IMR-90 (cell line): ENCODE results near the gene PPP1R9A. TPM values are rescaled to one million over a fixed set of nuclear protein-coding genes. Genes with fewer than 3 reads are reported as not detected.

Experiments
- ATAC-seq: fragments of 200-7000 bp; cut with Tn5 transposase; 2 replicates; pipeline ENCODE4 v1.9.1; 2020; ENCODE audit warnings: low read depth, mild to moderate bottlenecking, moderate library complexity
- BruUV-seq: library from RNA; stranded (reverse); fragments of 400-500 nt; replicated peaks from 2 replicates; lab custom pipeline; 2021; lab: Mats Ljungman, UMichigan
- CTCF ChIA-PET: fragments of 300-600 bp; formaldehyde crosslinking; extraction: SDS; loops from one replicate; lab custom pipeline; 2021; ENCODE audit warnings: antibody characterized with exemption; lab: Yijun Ruan, JAX
- POLR2A ChIA-PET: fragments of 300-600 bp; sonication (Branson Sonifier 250); formaldehyde crosslinking; loops from one replicate; lab custom pipeline; 2022; ENCODE audit warnings: antibody characterized with exemption; ENCODE audit not compliant: unreplicated experiment; lab: Charles Lee
- DNase-seq: peaks from one replicate; pipeline ENCODE4 v3.0.0; 2013
- H2AFZ ChIP-seq: replicated peaks from 2 replicates; pipeline ENCODE3; 2013; ENCODE audit warnings: low read length, mild to moderate bottlenecking; ENCODE audit not compliant: poor library complexity
- H2AK5ac ChIP-seq: 2 replicates; pipeline ENCODE4 v1.6.1; 2013; ENCODE audit warnings: low read depth, low read length, inconsistent platforms
- H2AK9ac ChIP-seq: replicated peaks from 2 replicates; pipeline ENCODE3; 2013; ENCODE audit warnings: mild to moderate bottlenecking, low read depth, low read length, moderate library complexity; ENCODE audit not compliant: poor library complexity
- H2BK120ac ChIP-seq: 2 replicates; pipeline ENCODE4 v1.6.1; 2013; ENCODE audit warnings: low read depth, low read length, inconsistent platforms
- H2BK15ac ChIP-seq: 3 replicates; pipeline ENCODE4 v1.6.1; 2013; ENCODE audit warnings: low read depth, low read length, inconsistent platforms
- H2BK20ac ChIP-seq: 2 replicates; pipeline ENCODE4 v1.6.1; 2013; ENCODE audit warnings: low read depth, mild to moderate bottlenecking, inconsistent platforms, low read length, moderate library complexity
- H2BK5ac ChIP-seq: 2 replicates; pipeline ENCODE4 v1.6.1; 2013; ENCODE audit warnings: mild to moderate bottlenecking, low read depth, low read length, inconsistent platforms; ENCODE audit not compliant: poor library complexity, severe bottlenecking
- H3K14ac ChIP-seq: replicated peaks from 2 replicates; pipeline ENCODE4 v1.6.1; 2013; ENCODE audit warnings: low read depth, low read length, inconsistent platforms
- H3K18ac ChIP-seq: 2 replicates; pipeline ENCODE4 v1.6.1; 2013; ENCODE audit warnings: low read depth, low read length, control low read depth
- H3K23ac ChIP-seq: 2 replicates; pipeline ENCODE4 v1.6.1; 2013; ENCODE audit warnings: low read depth, low read length, inconsistent platforms
- H3K27ac ChIP-seq: 2 replicates; pipeline ENCODE4 v1.5.1; 2013; ENCODE audit warnings: mild to moderate bottlenecking, control low read depth, low read length; ENCODE audit not compliant: insufficient read depth
- H3K27me3 ChIP-seq: 2 replicates; pipeline ENCODE4 v1.6.1; 2013; ENCODE audit warnings: low read length; ENCODE audit not compliant: control insufficient read depth, insufficient read depth
- H3K36me3 ChIP-seq: 2 replicates; pipeline ENCODE4 v1.6.1; 2013; ENCODE audit warnings: low read length, mixed read lengths; ENCODE audit not compliant: control insufficient read depth, insufficient read depth
- H3K4ac ChIP-seq: 2 replicates; pipeline ENCODE4 v1.6.1; 2013; ENCODE audit warnings: low read depth, low read length, inconsistent platforms
- H3K4me1 ChIP-seq: 2 replicates; pipeline ENCODE4 v1.6.1; 2013; ENCODE audit warnings: low read length, mixed read lengths; ENCODE audit not compliant: control insufficient read depth, insufficient read depth
- H3K4me2 ChIP-seq: 2 replicates; pipeline ENCODE4 v1.6.1; 2013; ENCODE audit warnings: low read depth, mild to moderate bottlenecking, control low read depth, low read length, moderate library complexity
- H3K4me3 ChIP-seq: 2 replicates; pipeline ENCODE4 v1.5.1; 2013; ENCODE audit warnings: low read depth, mild to moderate bottlenecking, control low read depth, low read length, moderate library complexity; ENCODE audit not compliant: insufficient read depth
- H3K56ac ChIP-seq: 2 replicates; pipeline ENCODE4 v1.6.1; 2013; ENCODE audit warnings: low read length, inconsistent platforms; ENCODE audit not compliant: insufficient read depth; ENCODE audit errors: extremely low read depth
- H3K79me1 ChIP-seq, 2 experiments: 2 replicates each; pipeline ENCODE4 v1.6.1; 2013; ENCODE audit warnings: low read length in 2 of 2, inconsistent platforms in 1 of 2, low read depth in 1 of 2
- H3K9ac ChIP-seq: 2 replicates; pipeline ENCODE4 v1.6.1; 2013; ENCODE audit warnings: low read depth, low read length, control low read depth
- H3K9me1 ChIP-seq: 2 replicates; pipeline ENCODE4 v1.6.1; 2013; ENCODE audit warnings: low read length, inconsistent platforms; ENCODE audit not compliant: insufficient read depth
- H3K9me3 ChIP-seq: 2 replicates; pipeline ENCODE4 v1.6.1; 2013; ENCODE audit warnings: low read length; ENCODE audit not compliant: control insufficient read depth, insufficient read depth
- H4K20me1 ChIP-seq: 2 replicates; pipeline ENCODE4 v1.6.1; 2013; ENCODE audit warnings: low read length, inconsistent platforms; ENCODE audit not compliant: insufficient read depth
- H4K5ac ChIP-seq: 2 replicates; pipeline ENCODE4 v1.6.1; 2013; ENCODE audit warnings: mild to moderate bottlenecking, low read depth, low read length, control low read depth
- H4K8ac ChIP-seq, 2 experiments: 2 replicates each; pipeline ENCODE4 v1.6.1; 2013; ENCODE audit warnings: low read depth in 2 of 2, low read length in 2 of 2, control low read depth in 1 of 2, inconsistent platforms in 1 of 2
- H4K91ac ChIP-seq: 2 replicates; pipeline ENCODE4 v1.6.1; 2013; ENCODE audit warnings: low read depth, low read length, inconsistent platforms; ENCODE audit not compliant: insufficient read depth
- CEBPB ChIP-seq: IDR thresholded peaks from 2 replicates; pipeline ENCODE4 v1.6.1; 2012; ENCODE audit warnings: low read depth, low read length, improper control_type of control experiment
- CHD1 ChIP-seq: IDR thresholded peaks from 2 replicates; pipeline ENCODE4 v1.6.1; 2012; ENCODE audit warnings: low read depth, low read length, improper control_type of control experiment
- CTCF ChIP-seq: conservative IDR thresholded peaks from 2 replicates; pipeline ENCODE4 v1.5.1; 2012; ENCODE audit warnings: mild to moderate bottlenecking, low read depth, low read length, improper control_type of control experiment
- FOS ChIP-seq: fragments of 150-350 bp; IDR thresholded peaks from 2 replicates; pipeline ENCODE4 v1.6.1; 2016; ENCODE audit warnings: low read depth, low read length
- MXI1 ChIP-seq: IDR thresholded peaks from 2 replicates; pipeline ENCODE4 v1.6.1; 2012; ENCODE audit warnings: low read depth, mild to moderate bottlenecking, low read length, moderate library complexity, borderline replicate concordance
- POLR2A ChIP-seq: IDR thresholded peaks from 2 replicates; pipeline ENCODE4 v1.6.1; 2012; ENCODE audit warnings: mild to moderate bottlenecking, low read depth, low read length
- RAD21 ChIP-seq: IDR thresholded peaks from 2 replicates; pipeline ENCODE4 v1.6.1; 2012; ENCODE audit warnings: low read length, improper control_type of control experiment
- RCOR1 ChIP-seq: IDR thresholded peaks from 2 replicates; pipeline ENCODE4 v1.6.1; 2012; ENCODE audit warnings: mild to moderate bottlenecking, low read length, improper control_type of control experiment; ENCODE audit not compliant: insufficient replicate concordance
- RFX5 ChIP-seq: IDR thresholded peaks from 2 replicates; pipeline ENCODE4 v1.8.0; 2012; ENCODE audit warnings: low read depth, mild to moderate bottlenecking, low read length, moderate library complexity
- SMC3 ChIP-seq: fragments of 150-350 bp; IDR thresholded peaks from 2 replicates; pipeline ENCODE4 v1.6.1; 2016; ENCODE audit warnings: low read depth, mild to moderate bottlenecking, antibody characterized with exemption, low read length, moderate library complexity
- USF2 ChIP-seq: fragments of 150-350 bp; IDR thresholded peaks from 2 replicates; pipeline ENCODE4 v1.6.1; 2017; ENCODE audit warnings: mild to moderate bottlenecking, antibody characterized with exemption, low read length, low read depth
- WGBS, 2 experiments: methylation state at CpG; one replicate each; pipeline versions ENCODE4 v1.1.5 to v1.1.7; 2013; ENCODE audit warnings: missing lambda C conversion rate in 2 of 2; ENCODE audit not compliant: insufficient read length in 1 of 2; ENCODE audit errors: extremely low coverage in 2 of 2; 5-methylcytosine and 5-hydroxymethylcytosine counted together
- dilution Hi-C: fragments of 300-500 bp; cut with HindIII; formaldehyde crosslinking; loops from one replicate; pipeline ENCODE4 v1.14.3; 2018; ENCODE audit warnings: low sequenced_read_pairs; ENCODE audit not compliant: unreplicated experiment
- in situ Hi-C: fragments of 300-500 bp; cut with MboI; formaldehyde crosslinking; loops from 3 replicates; pipeline ENCODE4 v1.14.3; 2019; ENCODE audit warnings: low sequenced_read_pairs, inconsistent platforms, mixed read lengths
- intact Hi-C: fragments of 100-400 bp; cut with micrococcal nuclease; formaldehyde crosslinking; loops from 2 replicates; pipeline ENCODE4 v1.10.0; 2022
- polyA plus RNA-seq, 3 experiments: library from polyadenylated mRNA; depleted of rRNA; stranded (reverse); fragments of >200 nt; gene quantifications; 2 replicates each; pipeline ENCODE4 v1.2.3, GENCODE V29; 2012; ENCODE audit warnings: low replicate concordance in 1 of 3
- total RNA-seq: library from RNA; depleted of rRNA; stranded (reverse); fragments of >200 nt; gene quantifications from 2 replicates; pipeline ENCODE4 v1.2.3, GENCODE V29; 2012

Gene PPP1R9A
- total and polyA plus RNA-seq, 2 of the 4 experiments (the other 2 are of a cell fraction), result not detected

GRCh38 chr7:95298091-95298490 is 390.7 kb downstream of the PPP1R9A start:
- Histone ChIP-seq H3K4me1 (no peaks in the 10 kb centered on the region), H4K5ac (no peak overlapping the region), H3K9me1 (no peaks in the 10 kb centered on the region), H4K20me1 (no peaks in the 10 kb centered on the region), H3K36me3 (no peaks in the 10 kb centered on the region), H2BK5ac (no peak overlapping the region), H4K91ac (no peak overlapping the region), H3K23ac (no peak overlapping the region), H2BK15ac (no peak overlapping the region), H4K8ac (no peak overlapping the region), H2BK20ac (no peak overlapping the region), H3K9ac (no peak overlapping the region), H2BK120ac (no peak overlapping the region), H3K9me3 (no peaks in the 10 kb centered on the region), H3K27me3 (no peaks in the 10 kb centered on the region), H3K56ac (no peak overlapping the region), H2AK9ac (no peak overlapping the region), H3K27ac (no peak overlapping the region), H3K18ac (no peak overlapping the region), H3K4me2 (no peak overlapping the region), H3K79me1 (no peaks in the 10 kb centered on the region), H3K4ac (no peak overlapping the region), H2AK5ac (no peak overlapping the region), H3K4me3 (no peak overlapping the region), H2AFZ (no peak overlapping the region), H3K14ac (no peak overlapping the region)
- WGBS, 2 experiments, result 60% methylated on average over 1 of the region's 3 CpGs; no CpG with 5 or more reads in 1 of the 2 experiments
- no TSS peak for BruUV-seq
- in situ Hi-C loops (no loop called here), intact Hi-C loops (no loop called here), dilution Hi-C loops (no loop called here)
- TF ChIP-seq CEBPB (no peak), RAD21 (no peak), SMC3 (no peak), FOS (no peak), CTCF (no peak), RCOR1 (no peak), CHD1 (no peak), POLR2A (no peak), USF2 (no peak), RFX5 (no peak), MXI1 (no peak)
- ChIA-PET POLR2A (no interaction called here), CTCF (no interaction called here)
- DNase-seq (no peak), ATAC-seq (no peak)
